RPMI8226 (cell line): Measurements from ENCODE around the gene GDI2.
"Not testable (repeated sequence)": the region's sequence is repeated elsewhere in the genome, so short reads cannot be mapped to it uniquely, and the experiment has no call there.

ENCODE experiments used
- DNase-seq: peaks from one replicate; pipeline ENCODE4 v3.0.0-alpha.2; 2015

Gene GDI2

DNA sequence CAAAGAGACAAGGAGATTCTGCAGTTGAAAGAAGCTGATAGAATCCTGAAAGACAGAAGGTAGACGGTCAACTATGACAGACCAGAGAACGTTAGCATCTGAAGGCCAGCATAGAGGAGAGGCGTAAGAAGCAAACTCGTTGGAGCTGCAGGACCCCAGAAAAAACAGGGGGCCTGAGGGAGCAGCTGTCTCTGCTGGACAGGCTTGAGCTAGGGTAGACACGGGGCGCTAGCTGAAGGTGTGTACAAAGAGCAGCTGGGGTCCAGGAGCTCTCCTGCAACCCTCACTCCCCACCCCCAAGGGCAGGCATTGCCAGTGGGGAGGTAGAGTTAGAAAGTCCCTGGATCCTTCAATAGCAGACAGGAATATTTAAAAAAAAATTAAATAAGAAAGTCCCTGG, 14.6 kb upstream of the GDI2 start:
- DNase-seq: no peak

DNA sequence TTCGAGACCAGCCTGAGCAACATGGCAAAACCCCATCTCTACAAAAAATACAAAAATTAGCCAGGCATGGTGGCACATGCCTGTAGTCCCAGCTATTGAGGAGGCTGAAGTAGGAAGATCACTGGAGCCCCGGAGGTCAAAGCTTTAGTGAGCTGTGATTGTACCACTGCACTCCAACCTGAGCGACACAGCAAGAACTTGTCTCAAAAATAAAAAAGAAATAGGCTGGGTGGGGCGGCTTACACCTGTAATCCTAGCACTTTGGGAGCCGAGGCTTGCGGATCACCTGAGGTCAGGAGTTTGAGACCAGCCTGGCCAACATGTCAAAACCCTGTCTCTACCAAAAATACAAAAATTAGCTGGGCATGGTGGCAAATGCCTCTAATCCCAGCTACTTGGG, 13.3 kb upstream of the GDI2 start:
- DNase-seq: not testable (repeated sequence)

DNA sequence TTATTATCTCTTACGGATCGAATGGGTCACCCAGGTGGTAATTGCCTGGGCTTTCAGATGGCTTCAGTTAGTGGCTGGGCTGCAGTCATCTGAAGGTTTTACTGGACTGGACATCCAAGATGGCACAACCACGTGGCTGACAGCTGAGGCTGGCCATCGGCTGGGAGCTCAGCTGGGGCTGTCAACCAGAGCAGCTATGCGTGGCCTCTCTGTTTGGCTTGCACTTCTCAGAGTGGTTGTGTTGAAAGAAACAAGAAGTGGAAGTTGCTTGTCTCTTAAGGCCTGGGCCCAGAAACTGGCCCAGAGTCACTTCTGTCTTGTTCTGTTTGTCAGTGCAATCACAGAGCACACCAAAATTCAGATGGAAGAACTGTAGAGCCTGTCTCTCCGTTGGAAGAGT, 5.7 kb upstream of the GDI2 start:
- no peak for DNase-seq

DNA sequence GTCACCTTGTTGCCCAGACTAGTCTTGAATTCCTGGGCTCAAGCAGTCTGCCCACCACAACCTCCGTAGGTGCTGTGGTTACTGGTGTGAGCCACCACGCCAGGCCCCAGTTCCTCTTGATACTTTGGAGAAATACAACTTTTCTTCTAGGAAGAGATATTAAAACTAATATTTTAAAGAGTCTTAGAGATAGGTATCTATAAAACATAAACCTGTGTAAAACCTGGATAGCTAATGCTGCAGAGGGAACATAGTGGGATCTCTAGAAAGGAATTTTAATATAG, 4.8 kb upstream of the GDI2 start:
- no peak for DNase-seq

DNA sequence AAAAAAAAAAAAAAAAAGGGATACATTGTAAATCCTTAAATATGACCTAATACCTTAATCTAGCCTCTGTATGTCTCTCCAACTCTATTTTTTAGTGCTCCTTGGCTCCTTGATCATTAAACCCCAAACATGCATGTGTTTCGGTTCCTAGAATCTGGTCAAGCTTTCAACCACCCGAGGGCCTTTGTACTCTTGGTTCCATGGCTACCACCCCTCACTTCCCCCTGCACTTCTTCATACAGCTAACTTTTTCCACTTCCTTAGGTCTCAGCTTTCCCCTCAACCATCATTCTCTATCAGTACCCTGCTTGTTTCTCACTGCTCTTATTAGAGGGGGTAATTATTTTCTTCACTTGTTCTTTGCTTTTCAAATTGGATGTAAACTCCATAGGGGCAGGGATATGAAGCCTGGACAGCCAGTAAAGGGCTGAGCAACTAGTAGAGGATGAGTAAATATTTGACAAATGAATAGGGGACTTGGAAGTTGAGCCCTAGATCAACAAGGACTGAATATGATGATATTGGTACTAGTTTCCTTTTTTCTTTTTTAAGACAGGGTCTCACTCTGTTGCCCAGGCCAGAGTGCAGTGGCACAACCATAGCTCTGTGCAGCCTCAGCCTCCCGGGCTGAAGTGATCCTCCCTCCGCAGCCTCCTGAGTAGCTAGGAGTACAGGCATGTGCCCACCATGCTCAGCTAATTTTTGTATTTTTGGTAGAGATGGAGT, 4.3 kb upstream of the GDI2 start:
- DNase-seq: no peak

DNA sequence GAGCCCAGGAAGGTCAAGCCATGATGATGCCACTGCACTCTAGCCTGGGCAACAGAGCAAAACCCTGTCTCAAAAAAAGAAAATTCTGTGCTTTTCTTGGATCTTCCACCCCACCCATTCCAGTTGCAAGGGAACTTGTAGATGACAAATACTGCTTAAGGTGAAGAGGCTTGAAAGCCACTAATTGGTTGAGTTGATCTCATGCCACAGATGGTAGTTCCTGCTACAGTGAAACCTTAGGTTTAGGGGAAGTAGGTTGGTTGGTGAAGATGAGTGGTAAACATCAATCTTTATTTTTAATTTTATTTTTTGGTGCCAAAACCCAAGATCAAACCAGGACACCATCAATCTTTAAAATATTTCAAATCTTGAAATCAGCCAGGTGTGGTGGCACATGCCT, 2.9 kb upstream of the GDI2 start:
- DNase-seq: no peak

DNA sequence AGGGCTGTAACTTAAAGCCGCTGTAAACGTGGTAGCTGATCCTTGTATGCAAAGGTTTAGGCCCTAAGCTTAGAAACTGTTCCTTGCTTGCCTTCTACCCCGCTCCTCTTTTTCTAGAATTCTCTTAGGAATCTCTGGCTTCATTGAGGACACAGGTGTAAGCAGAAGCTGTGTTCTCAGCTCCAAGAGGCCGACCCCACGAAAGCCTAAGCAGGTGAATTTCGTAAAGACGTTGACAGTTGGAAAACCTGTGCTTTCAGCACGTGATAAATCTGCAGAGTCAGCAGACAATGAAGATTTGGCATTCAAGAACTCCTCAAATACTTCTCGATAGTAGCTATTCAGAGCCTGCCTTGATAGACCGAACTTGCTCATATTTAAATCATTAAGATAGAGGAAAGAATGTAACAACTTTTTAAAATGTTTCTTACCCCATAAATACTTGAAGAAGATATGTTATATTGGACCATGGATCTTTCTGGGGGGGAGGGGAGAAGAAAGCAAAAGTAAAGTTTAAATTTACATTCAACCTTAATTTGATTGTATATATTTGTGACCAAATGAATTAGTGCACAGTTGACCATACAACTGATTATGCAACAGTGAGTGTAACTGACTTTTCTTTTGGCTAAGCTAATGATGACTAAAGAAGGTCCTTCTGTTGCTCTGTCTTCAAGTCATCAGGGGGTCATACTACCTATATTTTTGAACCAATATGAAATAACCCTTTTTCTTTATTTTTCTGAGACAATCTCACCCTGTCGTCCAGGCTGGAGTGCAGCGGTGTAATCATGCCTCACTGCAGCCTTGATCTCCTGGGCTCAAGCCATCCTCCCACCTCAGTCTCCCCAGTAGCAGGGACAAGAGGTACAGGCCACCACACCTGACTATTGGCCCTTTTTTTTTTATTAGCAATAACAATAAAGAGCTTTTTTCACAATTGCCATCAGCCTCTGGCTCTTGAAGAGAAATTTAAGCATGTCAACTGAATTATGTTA, 1.2 kb upstream of the GDI2 start:
- peak; percentile 79 for DNase-seq

DNA sequence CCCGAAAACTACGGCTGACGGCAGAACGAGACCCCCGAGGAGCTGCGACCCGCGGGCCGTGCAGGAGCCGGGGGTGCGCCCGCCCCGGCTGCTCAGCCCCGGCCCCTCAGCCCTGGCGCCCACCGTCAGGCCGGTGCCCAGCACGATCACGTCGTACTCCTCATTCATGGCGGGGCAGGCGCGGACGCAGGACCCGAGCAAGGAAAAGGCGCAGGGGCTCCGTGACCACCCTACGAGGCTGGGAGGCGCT, 218 bp downstream of the GDI2 start:
- DNase-seq: no peak

DNA sequence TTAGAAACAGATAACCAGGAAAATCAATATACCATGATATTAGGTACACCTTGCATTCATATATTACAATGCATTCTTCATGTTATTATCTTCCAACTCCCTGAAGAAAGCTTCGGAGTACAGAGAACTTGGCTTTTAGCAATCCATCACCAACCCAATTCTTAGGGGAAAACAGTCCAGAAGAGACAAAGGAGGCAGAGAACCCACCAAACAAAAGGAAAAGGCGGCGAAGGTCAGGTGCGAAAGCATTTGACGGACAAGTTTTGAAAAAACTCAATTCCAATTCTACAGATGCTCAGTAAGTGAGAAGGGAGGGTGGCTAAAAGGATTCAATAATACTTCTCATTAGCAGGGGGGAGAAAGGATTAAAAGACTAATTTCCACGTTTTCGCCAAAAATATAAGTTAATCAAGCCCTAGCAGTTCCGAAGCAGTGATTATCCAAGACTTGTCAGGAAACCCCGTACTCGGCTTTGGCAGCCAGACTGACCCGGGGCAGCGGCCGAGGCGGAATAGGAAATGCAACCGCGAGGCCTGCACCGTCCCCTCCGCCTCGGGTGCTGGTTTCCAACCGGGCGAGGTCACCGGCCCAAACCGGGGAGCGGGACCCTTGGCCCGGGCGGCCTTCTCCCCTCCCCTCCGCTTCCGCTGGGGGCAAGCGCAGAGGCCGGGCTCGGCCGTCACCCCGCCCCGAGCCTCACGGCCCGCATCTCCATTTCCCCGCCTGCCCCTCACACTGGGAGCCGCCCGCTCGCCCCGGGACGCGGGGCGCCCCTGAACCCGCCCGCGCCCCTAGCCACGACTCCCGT, 747 bp downstream of the GDI2 start:
- peak; percentile 49 for DNase-seq

DNA sequence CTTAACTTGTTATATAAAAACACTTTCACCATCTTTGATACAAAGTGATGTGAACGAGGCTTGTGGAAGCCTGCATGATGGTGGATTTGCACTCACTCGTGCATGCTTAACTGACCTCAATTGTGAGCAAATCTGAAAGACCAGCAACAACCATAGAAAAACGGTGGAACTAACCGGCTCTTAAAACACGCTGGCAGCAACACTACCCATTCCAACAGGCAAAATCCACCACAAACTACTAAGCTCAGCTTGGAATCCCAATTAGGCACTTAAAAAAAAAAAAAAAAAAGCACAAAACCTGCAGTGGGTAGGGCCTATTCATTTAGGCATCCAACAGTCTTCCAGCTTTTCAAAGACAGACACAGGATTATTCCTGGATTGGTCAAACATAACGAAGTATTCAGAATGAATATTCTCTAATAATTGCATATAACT, 1.8 kb downstream of the GDI2 start:
- DNase-seq: peak; percentile 31

DNA sequence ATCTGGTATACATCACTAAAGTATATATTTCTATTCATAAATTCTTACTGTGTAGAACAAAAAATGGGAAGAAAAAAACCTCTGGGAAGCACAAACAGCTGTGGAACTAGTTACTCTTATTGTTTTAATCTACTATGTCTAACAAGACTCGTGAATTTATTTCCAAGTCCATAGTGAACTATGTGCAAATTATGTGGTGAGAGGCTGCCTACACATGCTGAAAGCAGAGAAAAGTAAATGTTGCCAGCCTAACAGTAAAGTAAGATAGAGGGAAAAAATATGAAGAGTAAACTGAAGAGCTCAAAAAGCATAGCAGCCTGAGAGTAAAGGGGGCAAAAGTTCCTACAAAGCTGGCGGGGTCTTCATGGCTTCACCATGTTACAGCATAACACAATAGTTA, 3.0 kb downstream of the GDI2 start:
- DNase-seq: no peak

DNA sequence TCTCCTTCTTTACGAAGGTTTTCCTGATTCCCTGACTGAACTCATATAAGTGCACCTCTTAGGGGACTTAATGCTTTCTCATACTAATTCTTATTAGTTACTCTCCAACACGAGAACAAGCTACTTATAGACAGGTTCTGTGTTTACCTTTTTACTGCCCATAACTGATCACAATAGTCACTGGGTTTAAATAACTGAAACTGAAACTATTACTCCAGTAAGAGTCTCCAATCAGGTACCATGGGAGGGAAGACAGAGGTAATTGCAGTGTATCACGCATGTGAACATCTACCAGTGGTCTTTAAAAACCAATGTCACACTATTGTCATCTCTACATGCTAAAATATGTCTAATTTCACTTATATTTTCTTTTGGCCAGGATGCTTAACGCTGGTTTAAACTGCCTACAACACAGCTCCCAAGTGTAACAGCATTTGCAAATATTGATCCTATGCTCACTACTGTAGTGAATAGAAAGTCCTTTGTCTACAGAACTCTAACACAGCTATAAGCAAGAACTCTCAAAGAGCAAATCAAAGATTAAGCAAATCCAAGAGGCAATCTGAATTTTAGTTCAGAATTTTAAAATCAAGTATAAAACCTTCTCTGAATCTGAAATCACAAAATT, 3.6 kb downstream of the GDI2 start:
- no peak for DNase-seq

DNA sequence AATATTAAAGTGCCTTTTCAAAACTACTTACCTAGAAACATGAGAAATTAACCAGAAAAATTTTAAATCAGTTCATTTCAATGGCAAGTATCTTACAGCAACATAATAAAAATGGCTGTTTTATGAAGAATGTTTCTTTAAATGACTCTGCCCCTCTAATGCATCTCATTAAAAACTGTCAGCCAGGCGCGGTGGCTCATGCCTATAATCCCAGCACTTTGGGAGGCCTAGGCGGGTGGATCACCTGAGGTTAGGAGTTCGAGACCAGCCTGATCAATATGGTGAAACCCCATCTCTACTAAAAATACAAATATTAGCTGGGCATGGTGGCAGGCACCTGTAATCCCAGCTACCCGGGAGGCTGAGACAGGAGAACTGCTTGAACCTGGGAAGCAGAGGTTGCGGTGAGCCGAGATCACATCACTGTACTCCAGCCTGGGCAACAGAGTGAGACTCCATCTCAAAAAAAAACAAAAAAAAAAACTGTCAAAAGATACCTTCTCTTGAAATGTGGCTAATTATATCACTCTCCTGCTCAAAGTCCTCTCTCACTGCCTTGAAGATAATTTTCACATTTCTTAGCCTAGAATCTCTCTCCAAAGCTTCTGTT, 4.3 kb downstream of the GDI2 start:
- DNase-seq: not testable (repeated sequence)

DNA sequence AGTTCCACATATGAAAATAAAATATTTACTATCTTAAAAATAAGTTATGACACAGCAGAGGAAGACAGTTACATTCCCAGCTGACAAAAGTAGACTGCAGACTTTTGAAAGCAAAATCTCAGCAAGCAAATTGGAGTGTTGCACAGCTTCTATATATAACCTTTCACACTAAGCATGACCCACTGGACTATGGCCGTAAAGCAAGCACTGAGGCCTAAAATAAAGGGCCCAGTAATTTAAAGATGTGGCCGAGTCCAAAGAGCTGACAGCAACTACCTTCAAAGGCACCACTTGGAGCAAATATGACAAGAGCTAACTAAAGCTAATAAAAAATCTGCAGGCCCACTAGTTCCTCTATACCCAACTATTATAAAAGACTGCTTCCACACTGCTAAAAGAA, 6.5 kb downstream of the GDI2 start:
- DNase-seq: no peak

DNA sequence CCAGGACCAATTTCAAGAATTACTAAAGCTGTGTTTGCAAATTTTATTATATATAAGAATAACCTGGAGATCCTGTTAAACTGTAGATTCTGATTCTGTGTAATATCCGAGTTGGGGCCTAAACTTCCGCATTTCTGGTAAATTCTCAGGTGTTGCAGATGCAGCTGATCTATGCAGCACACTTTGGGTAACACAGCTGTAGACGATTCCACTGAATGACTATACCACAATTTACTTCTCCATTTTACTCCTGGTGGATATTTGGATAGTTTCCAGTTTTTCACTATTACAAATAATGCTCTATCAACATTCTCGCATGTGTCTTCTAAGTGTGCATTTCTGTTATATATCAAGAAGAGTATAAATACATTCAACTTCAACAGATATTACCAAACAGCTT, 7.5 kb downstream of the GDI2 start:
- DNase-seq: no peak

DNA sequence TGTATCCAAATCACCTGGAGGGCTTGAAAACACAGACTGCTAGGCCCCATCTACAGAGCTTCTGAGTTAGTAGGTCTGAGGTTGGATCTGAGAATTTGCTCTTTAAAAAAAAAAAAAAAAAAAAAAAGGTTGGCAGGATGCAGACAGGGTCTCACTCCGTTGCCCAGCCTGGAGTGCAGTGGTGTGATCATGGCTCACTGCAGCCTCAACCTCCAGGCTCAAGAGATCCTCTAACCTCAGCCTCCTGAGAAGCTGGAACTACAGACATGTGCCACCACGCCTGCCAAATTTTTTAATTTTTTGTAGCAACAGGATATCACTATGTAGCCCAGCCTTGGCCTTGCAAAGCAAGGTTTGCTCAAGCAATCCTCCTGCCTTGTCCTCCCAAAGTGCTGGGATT, 8.0 kb downstream of the GDI2 start:
- no peak for DNase-seq

DNA sequence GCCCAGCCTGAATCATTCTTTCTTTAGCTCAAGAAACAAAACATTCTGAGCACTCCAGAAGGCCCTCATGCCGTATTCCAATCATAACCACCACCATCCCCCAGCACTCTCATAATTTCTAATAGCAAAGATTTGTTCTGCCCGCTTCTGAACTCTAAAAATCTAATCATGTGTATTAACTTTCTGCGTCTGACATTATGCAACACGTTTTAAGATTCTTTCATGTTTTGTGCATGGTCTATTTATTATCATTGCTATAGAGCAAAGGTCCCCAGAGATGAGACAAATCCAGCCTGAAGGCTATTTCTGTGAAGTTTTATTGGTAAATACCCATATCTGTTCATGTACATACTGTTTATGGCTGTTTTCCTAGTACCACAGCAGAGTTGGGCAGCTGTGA, 8.8 kb downstream of the GDI2 start:
- no peak for DNase-seq

DNA sequence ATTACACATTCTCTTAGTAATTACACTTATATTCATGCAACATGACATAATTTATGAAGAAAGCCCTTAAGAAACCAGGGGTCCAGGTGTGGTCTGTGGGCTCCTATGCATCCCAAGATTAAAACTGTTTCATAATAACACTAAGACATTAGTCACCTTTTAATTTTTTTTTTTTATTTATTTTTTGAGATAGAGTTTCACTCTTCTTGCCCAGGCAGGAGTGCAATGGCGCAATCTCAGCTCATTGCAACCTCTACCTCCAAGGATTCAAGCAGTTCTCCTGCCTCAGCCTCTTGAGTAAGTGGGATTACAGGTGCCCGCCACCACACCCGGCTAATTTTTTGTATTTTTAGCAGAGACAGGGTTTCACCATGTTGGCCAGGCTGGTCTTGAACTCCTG, 12.5 kb downstream of the GDI2 start:
- no peak for DNase-seq

DNA sequence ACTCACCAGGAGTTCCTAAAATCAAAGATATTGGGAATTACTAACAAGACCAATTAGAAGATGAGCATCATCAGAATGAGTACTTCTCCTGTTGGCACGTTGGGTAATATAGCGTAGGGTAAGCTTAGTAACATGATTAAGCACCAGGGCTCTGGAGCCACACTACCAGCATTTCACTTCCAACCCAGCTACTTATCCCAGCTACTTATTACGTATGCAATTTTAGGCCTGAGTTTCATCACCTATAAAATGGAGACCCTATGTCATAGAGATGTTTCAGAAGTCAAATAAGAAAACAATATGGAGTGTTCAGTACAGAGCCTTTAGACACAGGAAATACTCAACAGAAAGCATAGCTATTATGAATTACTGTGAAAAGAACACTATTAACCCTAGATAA, 19.0 kb downstream of the GDI2 start:
- DNase-seq: no peak

DNA sequence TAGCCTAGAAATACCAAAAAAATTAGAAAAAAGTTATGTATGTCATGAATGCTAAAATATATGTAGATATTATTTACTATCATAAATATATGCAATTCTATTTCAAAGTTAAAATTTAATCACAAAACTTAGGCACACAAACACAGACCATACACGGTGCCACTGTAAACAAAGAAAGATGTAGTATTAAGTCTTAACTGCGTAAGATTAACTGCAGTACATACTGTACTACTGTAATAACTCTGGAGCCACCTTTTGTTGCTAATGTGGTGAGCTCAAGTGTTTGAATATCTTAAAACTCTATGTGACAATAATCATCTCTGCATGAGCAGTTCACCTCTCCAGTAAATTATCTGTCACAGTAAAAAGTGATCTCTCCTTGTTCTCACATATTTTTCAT, 23.6 kb downstream of the GDI2 start:
- no peak for DNase-seq

DNA sequence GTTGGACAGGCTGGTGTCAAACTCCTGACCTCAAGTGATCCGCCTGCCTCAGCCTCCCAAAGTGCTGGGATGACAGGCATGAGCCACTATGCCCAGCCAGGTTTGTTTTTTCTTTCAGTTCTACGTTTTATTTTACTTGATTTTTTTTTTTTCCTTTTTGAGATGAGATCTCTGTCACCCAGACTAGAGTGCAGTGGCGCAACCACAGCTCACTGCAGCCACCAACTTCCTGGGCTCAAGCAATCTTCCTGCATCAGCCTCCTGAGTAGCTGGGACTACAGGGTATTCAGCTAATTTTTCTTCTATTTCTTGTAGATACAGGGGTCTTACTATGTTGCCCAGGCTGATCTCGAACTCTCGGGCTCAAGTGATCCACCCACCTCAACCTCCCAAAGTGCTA, 24.3 kb downstream of the GDI2 start:
- no peak for DNase-seq

DNA sequence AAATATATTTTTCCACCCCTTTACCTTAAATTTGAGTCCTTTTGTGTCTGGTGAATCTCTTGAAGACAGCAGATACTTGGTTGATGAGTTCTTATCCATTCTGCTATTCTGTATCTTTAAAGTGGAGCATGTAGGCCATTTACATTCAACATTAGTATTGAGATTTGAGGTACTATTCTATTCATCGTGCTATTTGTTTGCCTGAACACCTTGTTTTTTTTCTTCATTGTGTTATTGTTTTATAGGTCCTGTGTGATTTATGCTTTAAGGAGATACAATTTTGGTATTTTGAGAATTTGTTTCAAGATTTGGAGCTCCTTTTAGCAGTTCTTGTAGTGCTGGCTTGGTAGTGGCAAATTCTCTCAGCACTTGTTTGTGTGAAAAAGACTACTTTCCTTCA, 29.9 kb downstream of the GDI2 start:
- DNase-seq: no peak

DNA sequence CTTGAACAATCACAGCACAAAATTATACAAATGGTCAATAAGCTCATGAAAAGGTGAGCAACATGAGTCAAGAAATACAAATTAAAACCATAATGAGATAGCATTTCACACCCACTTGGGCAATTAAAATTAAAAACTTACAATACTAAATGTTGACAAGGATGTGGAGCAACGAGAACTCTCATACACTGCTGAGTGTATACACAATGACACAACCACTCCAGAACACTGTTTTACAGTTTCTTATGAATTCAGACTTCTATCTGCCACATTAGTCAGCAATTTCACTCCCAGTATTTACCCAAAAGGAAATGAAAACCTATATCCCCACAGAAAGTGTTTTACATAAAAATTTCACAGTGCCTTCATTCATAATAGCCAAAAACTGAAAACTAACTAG, 31.1 kb downstream of the GDI2 start:
- DNase-seq: no peak
